Effector memory CD4-positive, alpha-beta T cell (primary cell): ENCODE data around the gene PGM2.

ENCODE experiments used
- DNase-seq, 3 donors: peaks; one replicate each; pipeline ENCODE4 v3.0.0-alpha.2; 2020
- H3K27ac ChIP-seq: 2 replicates; pipeline ENCODE4 v1.7.0; 2013; ENCODE audit warnings: mild to moderate bottlenecking, low read length, moderate library complexity; ENCODE audit not compliant: insufficient read depth, poor library complexity, severe bottlenecking
- H3K27me3 ChIP-seq: replicated peaks from 2 replicates; pipeline ENCODE4 v1.7.0; 2013; ENCODE audit warnings: mild to moderate bottlenecking, low read length; ENCODE audit not compliant: insufficient read depth, control insufficient read depth, poor library complexity, severe bottlenecking
- H3K36me3 ChIP-seq: 2 replicates; pipeline ENCODE4 v1.7.0; 2013; ENCODE audit warnings: mild to moderate bottlenecking, low read length, moderate library complexity; ENCODE audit not compliant: control insufficient read depth, insufficient read depth
- H3K4me1 ChIP-seq: 2 replicates; pipeline ENCODE4 v1.7.0; 2013; ENCODE audit warnings: low read length, mild to moderate bottlenecking; ENCODE audit not compliant: control insufficient read depth, insufficient read depth, poor library complexity, severe bottlenecking
- H3K4me3 ChIP-seq: 2 replicates; pipeline ENCODE4 v1.7.0; 2013; ENCODE audit warnings: low read length, low read depth, mild to moderate bottlenecking; ENCODE audit not compliant: insufficient read depth, poor library complexity, severe bottlenecking
- H3K9me3 ChIP-seq: 2 replicates; pipeline ENCODE4 v1.7.0; 2013; ENCODE audit warnings: mild to moderate bottlenecking, low read length, moderate library complexity; ENCODE audit not compliant: control insufficient read depth

PGM2 gene

DNA sequence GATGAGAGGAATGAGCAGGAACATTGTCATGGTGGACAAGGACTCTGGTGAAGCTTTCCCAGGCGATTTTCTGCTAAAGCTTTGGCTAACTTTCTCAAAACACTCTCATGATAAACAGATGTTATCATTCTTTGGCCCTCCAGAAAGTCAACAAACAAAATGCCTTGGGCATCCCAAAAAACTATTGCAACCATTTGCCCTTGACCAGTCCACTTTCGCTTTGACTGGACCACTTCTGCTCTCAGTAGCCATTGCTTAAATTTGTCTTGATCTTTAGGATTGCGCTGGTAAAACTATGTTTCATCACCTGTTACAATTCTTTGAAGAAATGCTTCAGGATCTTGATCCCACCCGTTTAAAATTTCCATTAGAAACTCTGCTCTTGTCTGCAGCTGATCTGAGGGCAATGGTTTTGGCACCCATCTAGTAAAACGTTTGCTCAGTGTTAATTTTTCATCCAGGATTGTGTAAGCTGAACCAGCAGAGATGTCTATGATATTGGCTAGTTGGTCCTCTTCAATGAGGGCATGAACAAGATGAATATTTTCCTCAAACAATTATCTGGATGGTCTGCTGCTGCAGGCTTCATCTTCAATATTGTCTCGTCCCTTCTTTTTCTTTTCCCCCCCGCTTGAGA, 79.2 kb downstream of the PGM2 start:
- no peaks in the 10 kb centered on the region for H3K9me3 ChIP-seq
- H3K36me3 ChIP-seq, result peaks cover 11% of the 10 kb centered on the region
- H3K27me3 ChIP-seq, result no peaks in the 10 kb centered on the region
- DNase-seq, result no peak
- no peak overlapping the region for H3K27ac ChIP-seq
- H3K4me3 ChIP-seq, result no peak overlapping the region
- H3K4me1 ChIP-seq, result no peaks in the 10 kb centered on the region

- H3K36me3 ChIP-seq, result peaks cover 5% of the 10 kb centered on the region
- no peaks in the 10 kb centered on the region for H3K4me1 ChIP-seq
- H3K9me3 ChIP-seq, result no peaks in the 10 kb centered on the region
- no peak for DNase-seq
- no peak overlapping the region for H3K4me3 ChIP-seq
- H3K27me3 ChIP-seq, result no peaks in the 10 kb centered on the region
- H3K27ac ChIP-seq, result no peak overlapping the region
Observed at GRCh38 chr4:37908488-37909331, 82.2 kb downstream of the PGM2 start.

GRCh38 chr4:37909332-37910090, 83.0 kb downstream of the PGM2 start:
- no peaks in the 10 kb centered on the region for H3K9me3 ChIP-seq
- no peaks in the 10 kb centered on the region for H3K27me3 ChIP-seq
- no peak overlapping the region for H3K4me3 ChIP-seq
- H3K27ac ChIP-seq, result no peak overlapping the region
- no peak for DNase-seq
- H3K36me3 ChIP-seq, result no peaks in the 10 kb centered on the region
- no peaks in the 10 kb centered on the region for H3K4me1 ChIP-seq

DNA sequence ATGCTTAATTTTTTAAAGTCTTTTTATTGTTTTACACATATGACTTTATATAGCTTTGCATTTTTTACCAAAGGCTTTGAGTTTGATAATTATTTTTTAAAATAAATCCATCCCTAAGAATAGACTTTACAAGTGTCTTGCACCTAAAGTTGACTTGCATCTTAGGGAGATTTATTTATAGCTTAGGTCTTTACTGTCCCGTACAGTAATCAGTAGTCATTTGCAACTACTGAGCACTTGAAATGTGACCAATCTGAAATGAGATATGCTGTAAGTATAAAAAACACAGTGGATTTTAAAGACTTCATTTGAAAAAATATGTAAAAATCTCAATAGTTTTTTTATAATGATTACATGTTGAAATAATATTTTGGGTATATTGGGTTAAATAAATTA, 83.6 kb downstream of the PGM2 start:
- Histone ChIP-seq H3K27ac (no peak overlapping the region), H3K9me3 (no peaks in the 10 kb centered on the region), H3K27me3 (no peaks in the 10 kb centered on the region), H3K36me3 (no peaks in the 10 kb centered on the region), H3K4me3 (no peak overlapping the region), H3K4me1 (no peaks in the 10 kb centered on the region)
- no peak for DNase-seq
